ENCODE results near the gene CD63. TPM values are rescaled to one million over a fixed set of nuclear protein-coding genes. Genes with fewer than 3 reads are reported as not detected.

The CD63 gene
- total and polyA plus RNA-seq, 9 of the 15 experiments (the other 6 are each of a cell fraction or from before 2014, with no cell fraction given) = 313 to 735 (median 433) TPM

DNA sequence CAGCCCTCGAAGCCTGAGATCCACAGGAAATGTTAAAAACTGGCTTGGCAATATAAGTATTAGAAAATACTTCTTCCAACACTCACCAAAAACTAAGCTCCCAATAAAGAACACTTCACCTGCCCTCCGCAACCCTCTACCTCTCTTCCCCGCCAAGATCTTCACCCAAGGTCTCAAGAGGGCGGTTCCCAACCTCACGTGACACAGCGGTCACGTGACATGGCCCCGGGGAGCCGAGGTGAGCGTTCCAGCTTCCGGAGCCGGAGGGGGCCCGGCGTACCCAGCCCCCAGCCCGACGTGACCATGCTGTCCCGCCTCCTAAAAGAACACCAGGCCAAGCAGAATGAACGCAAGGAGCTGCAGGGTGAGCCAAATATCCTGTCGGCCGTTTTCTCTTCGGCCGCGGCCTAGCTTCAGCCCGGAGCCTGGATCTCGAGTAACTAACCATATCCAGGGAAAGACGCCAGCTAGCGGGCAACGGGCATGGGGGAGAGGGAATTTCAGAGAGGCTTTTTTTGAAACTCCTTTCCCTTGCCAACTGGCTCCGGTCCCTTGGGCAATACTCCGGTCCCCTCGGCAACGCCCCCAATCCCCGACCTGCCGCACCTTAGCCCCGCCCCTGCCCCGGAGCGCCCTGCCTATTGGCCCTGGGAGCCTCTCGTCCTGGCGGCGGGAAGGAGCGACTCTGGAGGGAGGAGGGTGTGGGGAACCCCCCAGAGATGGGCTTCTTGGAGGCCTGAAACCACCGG lies 12.8 kb downstream of the CD63 start, which contains the start of gene BLOC1S1 (continued):
- TF ChIP-seq, protein P1, sequence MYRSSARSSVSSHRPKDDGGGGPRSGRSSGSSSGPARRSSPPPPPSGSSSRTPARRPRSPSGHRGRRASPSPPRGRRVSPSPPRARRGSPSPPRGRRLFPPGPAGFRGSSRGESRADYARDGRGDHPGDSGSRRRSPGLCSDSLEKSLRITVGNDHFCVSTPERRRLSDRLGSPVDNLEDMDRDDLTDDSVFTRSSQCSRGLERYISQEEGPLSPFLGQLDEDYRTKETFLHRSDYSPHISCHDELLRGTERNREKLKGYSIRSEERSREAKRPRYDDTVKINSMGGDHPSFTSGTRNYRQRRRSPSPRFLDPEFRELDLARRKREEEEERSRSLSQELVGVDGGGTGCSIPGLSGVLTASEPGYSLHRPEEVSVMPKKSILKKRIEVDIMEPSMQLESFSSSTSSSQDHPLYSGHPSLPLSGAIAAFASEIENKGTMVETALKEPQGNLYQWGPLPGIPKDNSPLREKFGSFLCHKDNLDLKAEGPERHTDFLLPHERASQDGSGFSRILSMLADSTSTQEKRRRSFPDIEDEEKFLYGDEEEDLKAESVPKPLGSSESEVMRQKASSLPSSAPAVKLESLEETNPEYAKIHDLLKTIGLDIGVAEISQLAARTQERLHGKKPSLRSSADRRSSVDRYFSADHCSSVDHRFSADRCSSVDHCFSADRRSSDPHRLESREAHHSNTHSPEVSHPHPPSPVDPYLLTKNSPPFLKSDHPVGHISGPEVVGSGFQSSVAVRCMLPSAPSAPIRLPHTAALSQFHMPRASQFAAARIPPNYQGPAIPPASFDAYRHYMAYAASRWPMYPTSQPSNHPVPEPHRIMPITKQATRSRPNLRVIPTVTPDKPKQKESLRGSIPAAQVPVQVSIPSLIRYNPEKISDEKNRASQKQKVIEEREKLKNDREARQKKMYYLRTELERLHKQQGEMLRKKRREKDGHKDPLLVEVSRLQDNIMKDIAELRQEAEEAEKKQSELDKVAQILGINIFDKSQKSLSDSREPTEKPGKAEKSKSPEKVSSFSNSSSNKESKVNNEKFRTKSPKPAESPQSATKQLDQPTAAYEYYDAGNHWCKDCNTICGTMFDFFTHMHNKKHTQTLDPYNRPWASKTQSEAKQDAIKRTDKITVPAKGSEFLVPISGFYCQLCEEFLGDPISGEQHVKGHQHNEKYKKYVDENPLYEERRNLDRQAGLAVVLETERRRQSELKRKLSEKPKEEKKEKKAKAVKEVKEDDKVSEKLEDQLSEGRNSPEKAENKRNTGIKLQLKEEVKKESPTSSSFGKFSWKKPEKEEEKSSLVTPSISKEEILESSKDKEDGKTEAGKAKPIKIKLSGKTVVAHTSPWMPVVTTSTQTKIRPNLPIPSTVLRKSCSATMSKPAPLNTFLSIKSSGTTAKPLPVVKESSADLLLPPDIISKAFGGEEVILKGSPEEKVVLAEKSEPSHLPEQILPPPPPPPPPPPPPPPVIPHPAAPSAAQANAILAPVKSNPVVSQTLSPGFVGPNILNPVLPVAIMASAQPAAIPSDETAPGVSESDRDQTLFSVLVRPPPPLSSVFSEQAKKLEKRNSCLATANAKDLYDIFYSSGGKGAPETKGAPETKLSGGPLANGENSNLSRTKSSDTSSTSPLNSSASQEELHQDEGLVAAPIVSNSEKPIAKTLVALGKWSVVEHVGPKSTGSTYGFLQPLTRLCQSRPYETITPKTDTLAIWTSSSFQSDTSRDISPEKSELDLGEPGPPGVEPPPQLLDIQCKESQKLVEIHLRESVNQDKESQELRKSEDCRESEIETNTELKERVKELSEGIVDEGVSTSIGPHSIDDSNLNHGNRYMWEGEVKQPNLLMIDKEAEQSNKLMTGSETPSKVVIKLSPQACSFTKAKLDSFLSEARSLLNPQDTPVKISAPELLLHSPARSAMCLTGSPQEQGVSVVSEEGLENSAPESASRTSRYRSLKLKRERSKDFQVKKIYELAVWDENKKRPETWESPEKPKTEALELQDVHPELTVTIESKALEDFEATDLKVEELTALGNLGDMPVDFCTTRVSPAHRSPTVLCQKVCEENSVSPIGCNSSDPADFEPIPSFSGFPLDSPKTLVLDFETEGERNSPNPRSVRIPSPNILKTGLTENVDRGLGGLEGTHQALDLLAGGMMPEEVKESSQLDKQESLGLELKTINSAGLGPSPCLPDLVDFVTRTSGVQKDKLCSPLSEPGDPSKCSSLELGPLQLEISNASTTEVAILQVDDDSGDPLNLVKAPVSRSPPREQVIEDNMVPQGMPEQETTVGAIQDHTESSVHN (IDR thresholded peaks at IDR 0.05; ENCODE audit: borderline replicate concordance in 1 of 2, low read depth in 1 of 2) = peak in 1 of 2 experiments; percentile 36; a peak in 1 of 4 replicates
- TF ChIP-seq HDAC1 (IDR thresholded peaks at IDR 0.05) (peak; percentile 73 to 99; a peak in 3 of 4 replicates), ETV1 (tag; conservative IDR thresholded peaks at IDR 0.05; ENCODE audit: low read depth) (peak; percentile 98), ZNF41 (CRISPR knock-in tag; conservative IDR thresholded peaks at IDR 0.05) (no peak), RBM34 (IDR thresholded peaks at IDR 0.05; ENCODE audit: borderline replicate concordance, insufficient read depth, low read length) (no peak), PKNOX1 (IDR thresholded peaks at IDR 0.05) (peak; percentile 28; the same call in 1 of the 2 replicates), ZBTB8A (IDR thresholded peaks at IDR 0.05; ENCODE audit: partially characterized antibody) (no peak), ZNF282 (CRISPR knock-in tag; IDR thresholded peaks at IDR 0.05) (no peak), ZNF785 (CRISPR knock-in tag; IDR thresholded peaks at IDR 0.05) (no peak), SMARCB1 (IDR thresholded peaks at IDR 0.05; ENCODE audit: insufficient read length, low read depth) (no peak), ZNF121 (CRISPR knock-in tag; conservative IDR thresholded peaks at IDR 0.05) (no peak), SMAD1 (IDR thresholded peaks at IDR 0.05; ENCODE audit: low read depth, low read length, partially characterized antibody) (peak; percentile 16)
- TF ChIP-seq, protein P2, sequence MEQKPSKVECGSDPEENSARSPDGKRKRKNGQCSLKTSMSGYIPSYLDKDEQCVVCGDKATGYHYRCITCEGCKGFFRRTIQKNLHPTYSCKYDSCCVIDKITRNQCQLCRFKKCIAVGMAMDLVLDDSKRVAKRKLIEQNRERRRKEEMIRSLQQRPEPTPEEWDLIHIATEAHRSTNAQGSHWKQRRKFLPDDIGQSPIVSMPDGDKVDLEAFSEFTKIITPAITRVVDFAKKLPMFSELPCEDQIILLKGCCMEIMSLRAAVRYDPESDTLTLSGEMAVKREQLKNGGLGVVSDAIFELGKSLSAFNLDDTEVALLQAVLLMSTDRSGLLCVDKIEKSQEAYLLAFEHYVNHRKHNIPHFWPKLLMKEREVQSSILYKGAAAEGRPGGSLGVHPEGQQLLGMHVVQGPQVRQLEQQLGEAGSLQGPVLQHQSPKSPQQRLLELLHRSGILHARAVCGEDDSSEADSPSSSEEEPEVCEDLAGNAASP (IDR thresholded peaks at IDR 0.05) = no peak
- TF ChIP-seq, protein P3, sequence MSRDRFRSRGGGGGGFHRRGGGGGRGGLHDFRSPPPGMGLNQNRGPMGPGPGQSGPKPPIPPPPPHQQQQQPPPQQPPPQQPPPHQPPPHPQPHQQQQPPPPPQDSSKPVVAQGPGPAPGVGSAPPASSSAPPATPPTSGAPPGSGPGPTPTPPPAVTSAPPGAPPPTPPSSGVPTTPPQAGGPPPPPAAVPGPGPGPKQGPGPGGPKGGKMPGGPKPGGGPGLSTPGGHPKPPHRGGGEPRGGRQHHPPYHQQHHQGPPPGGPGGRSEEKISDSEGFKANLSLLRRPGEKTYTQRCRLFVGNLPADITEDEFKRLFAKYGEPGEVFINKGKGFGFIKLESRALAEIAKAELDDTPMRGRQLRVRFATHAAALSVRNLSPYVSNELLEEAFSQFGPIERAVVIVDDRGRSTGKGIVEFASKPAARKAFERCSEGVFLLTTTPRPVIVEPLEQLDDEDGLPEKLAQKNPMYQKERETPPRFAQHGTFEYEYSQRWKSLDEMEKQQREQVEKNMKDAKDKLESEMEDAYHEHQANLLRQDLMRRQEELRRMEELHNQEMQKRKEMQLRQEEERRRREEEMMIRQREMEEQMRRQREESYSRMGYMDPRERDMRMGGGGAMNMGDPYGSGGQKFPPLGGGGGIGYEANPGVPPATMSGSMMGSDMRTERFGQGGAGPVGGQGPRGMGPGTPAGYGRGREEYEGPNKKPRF (IDR thresholded peaks at IDR 0.05; ENCODE audit: low read depth, low read length) = no peak

All from K562 (cell line).